Glomerular visceral epithelial cell (primary cell): Measurements from ENCODE around the gene GPC1.

ENCODE experiments used
- DNase-seq: peaks from one replicate; pipeline ENCODE4 v3.0.0-alpha.2; 2016; ENCODE audit errors: extremely low spot score

Gene GPC1

GRCh38 chr2:240513549-240514287 lies 78.3 kb downstream of the GPC1 start:
- DNase-seq, result peak; percentile 82

- DNase-seq, result no peak
These were observed 79.2 kb downstream of the GPC1 start for GRCh38 chr2:240514631-240515030.

DNA sequence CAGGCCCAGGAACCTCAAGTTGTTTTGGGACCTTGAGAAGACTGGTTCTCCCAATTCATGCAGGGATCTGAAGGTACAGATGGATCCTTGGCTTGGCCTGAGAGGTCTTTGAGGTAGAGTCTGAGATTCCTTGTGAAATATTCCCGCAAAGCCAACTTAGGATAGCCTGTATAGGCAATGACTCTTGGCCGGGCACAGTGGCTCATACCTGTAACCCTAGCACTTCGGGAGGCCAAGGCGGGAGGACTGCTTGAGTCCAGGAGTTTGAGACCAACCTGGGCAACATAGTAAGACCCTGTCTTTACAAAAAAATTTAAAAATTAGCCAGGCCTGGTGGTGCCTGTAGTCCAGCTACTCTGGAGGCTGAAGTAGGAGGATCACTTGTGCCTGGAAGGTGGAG lies 81.9 kb downstream of the GPC1 start:
- no peak for DNase-seq
